Spleen (tissue), 13 donors: ENCODE measurements around the gene SOX14. TPM values are rescaled to one million over a fixed set of nuclear protein-coding genes. Genes with fewer than 3 reads are reported as not detected.

Experiments used
- DNase-seq: peaks from one replicate; pipeline ENCODE4 v3.0.0-alpha.2; 2020
- H3K27ac ChIP-seq, 8 donors: fragments of 200-600 bp; sonication (generic) in 7 of 8; 1 replicate in 4 of 8; 2 replicates in 4 of 8; pipeline versions ENCODE4 v1.5.0 to v1.8.0; 2016 to 2021; ENCODE audit warnings: inconsistent platforms in 4 of 8, mild to moderate bottlenecking in 4 of 8, moderate library complexity in 1 of 8
- H3K27me3 ChIP-seq, 7 donors: fragments of 200-600 bp; sonication (generic) in 6 of 7; replicated peaks in 1 of 7; 1 replicate in 4 of 7; 2 replicates in 3 of 7; pipeline versions ENCODE4 v1.5.0 to v1.8.0; 2016 to 2021; ENCODE audit warnings: inconsistent platforms in 3 of 7, mild to moderate bottlenecking in 1 of 7
- H3K36me3 ChIP-seq, 6 donors: fragments of 200-600 bp; sonication (generic) in 5 of 6; 1 replicate in 4 of 6; 2 replicates in 2 of 6; pipeline versions ENCODE4 v1.5.0 to v1.8.0; 2016 to 2021; ENCODE audit warnings: inconsistent platforms in 2 of 6
- H3K4me1 ChIP-seq, 6 donors: fragments of 200-600 bp; sonication (generic) in 5 of 6; 1 replicate in 3 of 6; 2 replicates in 3 of 6; pipeline versions ENCODE4 v1.5.0 to v1.8.0; 2016 to 2021; ENCODE audit warnings: inconsistent platforms in 3 of 6
- H3K4me3 ChIP-seq, 8 donors: fragments of 200-600 bp; sonication (generic) in 7 of 8; 1 replicate in 4 of 8; 2 replicates in 4 of 8; pipeline versions ENCODE4 v1.5.0 to v1.8.0; 2016 to 2021; ENCODE audit warnings: inconsistent platforms in 4 of 8, mild to moderate bottlenecking in 4 of 8, moderate library complexity in 2 of 8
- H3K9me3 ChIP-seq, 8 donors: fragments of 200-600 bp; sonication (generic) in 7 of 8; 1 replicate in 4 of 8; 2 replicates in 4 of 8; pipeline versions ENCODE4 v1.5.0 to v1.8.0; 2016 to 2021; ENCODE audit warnings: inconsistent platforms in 4 of 8
- CTCF ChIP-seq, 11 experiments: fragments of 200-600 bp in 7 of 11; fragments of 450-650 bp in 4 of 11; sonication (generic) in 4 of 11; IDR thresholded peaks in 8 of 11; conservative IDR thresholded peaks in 3 of 11; 1 replicate in 7 of 11; 2 replicates in 4 of 11; pipeline versions ENCODE4 v1.4.0 to v1.8.0; 2016 to 2021; ENCODE audit warnings: antibody characterized with exemption in 11 of 11, inconsistent platforms in 4 of 11, mild to moderate bottlenecking in 1 of 11
- POLR2A ChIP-seq, 3 donors: fragments of 450-650 bp; IDR thresholded peaks; one replicate each; pipeline ENCODE4 v1.5.1; 2017; ENCODE audit warnings: antibody characterized with exemption in 3 of 3, mild to moderate bottlenecking in 1 of 3
- POLR2AphosphoS5 ChIP-seq, 3 donors: sonication (generic); formaldehyde crosslinking; IDR thresholded peaks; one replicate each; pipeline ENCODE4 v1.5.1; 2017; ENCODE audit warnings: antibody characterized with exemption in 3 of 3
- WGBS, 5 donors: extraction: QIAGEN DNeasy Blood & Tissue Kit in 3 of 5; methylation state at CpG; one replicate each; pipeline versions ENCODE4 v1.1.5 to v1.1.7; 2013 to 2018; 5-methylcytosine and 5-hydroxymethylcytosine counted together
- intact Hi-C: fragments of 100-400 bp; cut with DNase I; formaldehyde crosslinking; loops from one replicate; pipeline ENCODE4 v1.15.0; 2023; ENCODE audit warnings: low total_unique reads
- long read RNA-seq, 2 donors: transcript quantifications; one replicate each; lab custom pipeline, GENCODE V29; 2026
- polyA plus RNA-seq, 3 donors: library from polyadenylated mRNA; stranded (reverse); fragments of 200-250 nt; gene quantifications; one replicate each; pipeline ENCODE4 v1.2.1, GENCODE V29; 2013
- total RNA-seq, 7 donors: library from RNA; depleted of rRNA in 3 of 7; stranded (reverse); fragments of >200 nt in 3 of 7; fragmentation: NEBNext Ultra II Directional in 4 of 7; extraction: Animal tissue kit (Norgen Biotek cat#: 25700) in 4 of 7; gene quantifications; one replicate each; pipeline versions ENCODE4 v1.1.0 to v1.2.1, GENCODE V29; 2016 to 2021
- donor health status: healthy with polysubstance abuse.
- donor health status: DM: no; HTN: no; CAD: no; lungs with moderate emphysema.
- donor health status: DM: no; HTN: no; CAD: no.
- donor health status: Bipolar disorder and iron deficiency.
- donor health status: healthy.
- donor health status: DM: no; HTN: no; CAD: no.
- donor health status: DM: yes; HTN: yes; CAD: no.

Gene SOX14
- total RNA-seq (not detected), polyA plus RNA-seq (not detected)
- long read RNA-seq, donor 1 = 0 reads
- long read RNA-seq, donor 2 = 0 reads

GRCh38 chr3:137764001-137764433, at the start of gene SOX14:
Gene SOX14, plus strand, starts transcription at chr3:137764315. Its CDS starts 470 bp downstream, at chr3:137764785.
- TF ChIP-seq POLR2A (IDR thresholded peaks at IDR 0.05) = no peak
- TF ChIP-seq POLR2AphosphoS5 (IDR thresholded peaks at IDR 0.05) = no peak
- no peak for TF ChIP-seq CTCF (IDR thresholded peaks at IDR 0.05 in 8 of 11, conservative IDR thresholded peaks at IDR 0.05 in 3 of 11)
- H3K4me1 ChIP-seq = peaks cover 6 to 42% (median 18%) of the 10 kb centered on the region in 6 donors
- no peak for DNase-seq
- 1 to 3% (median 2%) methylated on average over 26 to 30 of the region's 30 CpGs for WGBS, 5 donors
- intact Hi-C loops = no loop called here
- no peaks in the 10 kb centered on the region for H3K36me3 ChIP-seq
- H3K4me3 ChIP-seq = peak within 1 kb of the TSS in 3 of 8 donors; percentile 5 to 45 (median 13)
- peaks cover 7 to 99% (median 91%) of the 10 kb centered on the region in 7 donors for H3K27me3 ChIP-seq
- no peak within 1 kb of the TSS for H3K27ac ChIP-seq
- H3K9me3 ChIP-seq = peaks cover 0 to 5% (median 0%) of the 10 kb centered on the region in 8 donors

- TF ChIP-seq CTCF (IDR thresholded peaks at IDR 0.05 in 8 of 11, conservative IDR thresholded peaks at IDR 0.05 in 3 of 11) (no peak), POLR2A (IDR thresholded peaks at IDR 0.05) (no peak), POLR2AphosphoS5 (IDR thresholded peaks at IDR 0.05) (no peak)
- Histone ChIP-seq H3K4me1 (no peaks in the 10 kb centered on the region), H3K36me3 (no peaks in the 10 kb centered on the region), H3K27me3 (no peaks in the 10 kb centered on the region), H3K27ac (no peak overlapping the region), H3K9me3 (peaks cover 0 to 49% (median 24%) of the 10 kb centered on the region in 8 donors), H3K4me3 (no peak overlapping the region)
- DNase-seq = no peak
- 91 to 93% (median 92%) methylated on average over 14 to 25 of the region's 25 CpGs for WGBS, 5 donors
- intact Hi-C loops = no loop called here
Observed at GRCh38 chr3:137714551-137714950, 49.6 kb upstream of the SOX14 start.

- Histone ChIP-seq H3K27me3 (no peaks in the 10 kb centered on the region), H3K36me3 (no peaks in the 10 kb centered on the region), H3K9me3 (peaks cover 0 to 35% (median 11%) of the 10 kb centered on the region in 8 donors), H3K4me1 (no peaks in the 10 kb centered on the region), H3K27ac (no peak overlapping the region), H3K4me3 (no peak overlapping the region)
- DNase-seq = no peak
- TF ChIP-seq POLR2A (IDR thresholded peaks at IDR 0.05) = no peak
- TF ChIP-seq POLR2AphosphoS5 (IDR thresholded peaks at IDR 0.05) = no peak
- intact Hi-C loops = no loop called here
Observed at GRCh38 chr3:137724240-137724639, 39.9 kb upstream of the SOX14 start.

GRCh38 chr3:137737208-137737607, 26.9 kb upstream of the SOX14 start:
- H3K4me3 ChIP-seq = no peak overlapping the region
- no peak for TF ChIP-seq POLR2A (IDR thresholded peaks at IDR 0.05)
- no peak for TF ChIP-seq POLR2AphosphoS5 (IDR thresholded peaks at IDR 0.05)
- no peak for TF ChIP-seq CTCF (IDR thresholded peaks at IDR 0.05 in 8 of 11, conservative IDR thresholded peaks at IDR 0.05 in 3 of 11)
- H3K9me3 ChIP-seq = peaks cover 0 to 49% (median 41%) of the 10 kb centered on the region in 8 donors
- H3K27ac ChIP-seq = no peak overlapping the region
- WGBS, 5 donors = 63 to 86% (median 73%) methylated on average over 2 of the region's 2 CpGs
- no peaks in the 10 kb centered on the region for H3K36me3 ChIP-seq
- no peak for DNase-seq
- intact Hi-C loops = no loop called here
- no peaks in the 10 kb centered on the region for H3K4me1 ChIP-seq
- peaks cover 0 to 2% (median 0%) of the 10 kb centered on the region in 7 donors for H3K27me3 ChIP-seq
